Cerebellar cortex (tissue), 1 donor: ENCODE data around the gene ERCC1.

Experiments
- DNase-seq: peaks from one replicate; pipeline ENCODE4 v3.0.0-alpha.2; 2015; ENCODE audit warnings: low spot score

The ERCC1 gene

DNA sequence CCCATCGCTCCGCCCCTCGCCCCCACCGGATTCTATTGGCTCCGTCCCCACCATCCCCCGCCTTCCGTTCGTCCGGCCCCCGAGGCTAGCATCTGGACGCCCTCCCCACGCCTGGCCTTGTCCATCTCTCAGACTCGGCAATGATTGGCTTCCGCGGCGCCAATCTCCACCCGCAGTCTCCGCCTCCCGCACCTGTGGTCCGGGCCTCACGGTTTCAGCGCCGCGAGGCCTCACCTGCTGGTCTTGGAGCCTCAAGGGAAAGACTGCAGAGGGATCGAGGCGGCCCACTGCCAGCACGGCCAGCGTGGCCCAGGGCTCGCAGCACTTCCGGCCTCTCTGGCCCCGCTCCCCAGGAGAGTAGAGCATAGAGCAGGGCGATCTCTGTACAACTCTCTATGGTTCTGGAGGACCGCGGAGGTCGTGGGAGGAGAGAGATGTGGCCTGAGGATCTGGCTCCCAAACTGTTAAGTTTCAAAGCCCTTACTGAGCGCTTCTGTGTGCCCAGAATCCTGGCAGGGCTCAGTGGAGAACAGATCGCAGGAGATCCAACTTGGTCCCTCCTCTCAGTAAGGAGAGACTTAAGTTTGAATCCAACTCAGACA, at the start of gene ERCC1:
Gene ERCC1 (minus strand): TSS at position 329 of the 602 bp plus-strand sequence. CDS start 543 bp downstream, outside the sequence.
- peak; percentile 97 for DNase-seq

GRCh38 chr19:45473367-45473681, 49.6 kb upstream of the ERCC1 start:
- no peak for DNase-seq

GRCh38 chr19:45472563-45473366, 49.0 kb upstream of the ERCC1 start:
- no peak for DNase-seq

- no peak for DNase-seq
Measured at GRCh38 chr19:45471931-45472562, 48.3 kb upstream of the ERCC1 start.

- DNase-seq: no peak
Measured at GRCh38 chr19:45471111-45471930, 47.6 kb upstream of the ERCC1 start.

GRCh38 chr19:45470762-45471081, 47.0 kb upstream of the ERCC1 start:
- no peak for DNase-seq

GRCh38 chr19:45469945-45470761, 46.4 kb upstream of the ERCC1 start:
- DNase-seq: no peak

- peak; percentile 96 for DNase-seq
Measured at GRCh38 chr19:45469132-45469944, 45.6 kb upstream of the ERCC1 start.

DNA sequence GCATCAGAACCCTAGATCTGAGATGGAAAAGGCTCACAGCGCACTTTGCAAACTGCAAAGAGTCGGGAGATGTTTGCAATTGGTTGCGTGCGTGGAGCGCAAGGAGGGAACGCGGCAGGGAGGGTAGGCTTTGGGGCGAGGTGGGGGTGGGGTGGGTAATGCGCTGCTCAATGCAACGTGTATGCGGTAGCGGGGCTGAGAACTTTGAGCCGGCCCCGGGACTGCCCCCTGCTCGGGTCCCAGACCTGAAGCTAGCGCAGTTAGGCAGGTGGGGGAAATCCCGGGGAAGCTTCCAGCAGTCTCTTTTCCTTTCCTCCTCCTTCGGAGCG, 45.0 kb upstream of the ERCC1 start:
- no peak for DNase-seq

DNA sequence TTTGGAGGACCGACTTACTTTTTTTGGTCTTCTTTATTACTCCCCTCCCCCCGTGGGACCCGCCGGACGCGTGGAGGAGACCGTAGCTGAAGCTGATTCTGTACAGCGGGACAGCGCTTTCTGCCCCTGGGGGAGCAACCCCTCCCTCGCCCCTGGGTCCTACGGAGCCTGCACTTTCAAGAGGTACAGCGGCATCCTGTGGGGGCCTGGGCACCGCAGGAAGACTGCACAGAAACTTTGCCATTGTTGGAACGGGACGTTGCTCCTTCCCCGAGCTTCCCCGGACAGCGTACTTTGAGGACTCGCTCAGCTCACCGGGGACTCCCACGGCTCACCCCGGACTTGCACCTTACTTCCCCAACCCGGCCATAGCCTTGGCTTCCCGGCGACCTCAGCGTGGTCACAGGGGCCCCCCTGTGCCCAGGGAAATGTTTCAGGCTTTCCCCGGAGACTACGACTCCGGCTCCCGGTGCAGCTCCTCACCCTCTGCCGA, 44.5 kb upstream of the ERCC1 start:
- DNase-seq: no peak

DNA sequence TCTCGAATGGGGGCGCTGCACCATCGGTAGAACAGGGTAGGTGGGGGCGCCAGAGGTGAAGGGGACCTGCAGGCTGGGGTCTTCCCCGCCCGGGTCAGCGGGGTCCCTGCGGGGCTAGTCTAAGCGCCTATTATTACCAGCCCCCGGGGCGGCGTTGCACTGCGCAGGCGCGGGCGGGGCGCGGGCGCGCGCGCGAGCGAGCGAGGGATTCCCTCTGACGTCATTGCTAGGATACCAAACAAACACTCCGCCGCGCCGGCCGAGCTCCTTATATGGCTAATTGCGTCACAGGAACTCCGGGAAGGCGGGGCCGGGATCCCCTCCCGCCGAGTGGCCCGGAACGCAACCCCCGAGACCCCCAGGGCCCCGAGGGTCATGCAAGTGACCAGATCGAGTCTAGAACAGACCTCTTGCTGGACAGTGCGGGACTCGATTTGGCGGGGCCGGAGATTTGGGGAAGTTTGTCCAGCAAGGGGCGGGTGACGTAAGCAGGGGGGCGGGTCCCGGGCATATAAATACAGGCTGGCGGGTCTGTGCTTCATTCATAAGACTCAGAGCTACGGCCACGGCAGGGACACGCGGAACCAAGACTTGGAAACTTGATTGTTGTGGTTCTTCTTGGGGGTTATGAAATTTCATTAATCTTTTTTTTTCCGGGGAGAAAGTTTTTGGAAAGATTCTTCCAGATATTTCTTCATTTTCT, 43.9 kb upstream of the ERCC1 start, which contains the start of gene FOSB:
Gene FOSB (plus strand): TSS at position 541 of the 703 bp plus-strand sequence. CDS start 591 bp downstream, outside the sequence.
- peak; percentile 95 for DNase-seq

DNA sequence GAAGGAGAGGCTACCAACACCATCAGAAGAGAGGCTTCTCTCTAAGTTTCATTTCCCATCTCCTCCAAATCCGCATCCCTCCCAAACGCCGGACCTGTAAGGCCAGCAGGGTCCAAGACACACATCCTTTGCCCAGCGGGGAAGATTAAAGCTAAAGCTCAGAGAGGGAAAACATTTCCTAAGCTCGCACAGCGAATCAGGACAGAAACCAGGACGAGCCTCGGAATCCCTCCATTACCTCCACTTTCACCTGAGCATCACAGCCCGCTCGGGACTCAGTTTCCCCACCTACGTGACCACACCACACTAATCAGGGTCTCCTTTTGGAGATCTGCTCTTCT, 43.4 kb upstream of the ERCC1 start:
- DNase-seq: no peak

DNA sequence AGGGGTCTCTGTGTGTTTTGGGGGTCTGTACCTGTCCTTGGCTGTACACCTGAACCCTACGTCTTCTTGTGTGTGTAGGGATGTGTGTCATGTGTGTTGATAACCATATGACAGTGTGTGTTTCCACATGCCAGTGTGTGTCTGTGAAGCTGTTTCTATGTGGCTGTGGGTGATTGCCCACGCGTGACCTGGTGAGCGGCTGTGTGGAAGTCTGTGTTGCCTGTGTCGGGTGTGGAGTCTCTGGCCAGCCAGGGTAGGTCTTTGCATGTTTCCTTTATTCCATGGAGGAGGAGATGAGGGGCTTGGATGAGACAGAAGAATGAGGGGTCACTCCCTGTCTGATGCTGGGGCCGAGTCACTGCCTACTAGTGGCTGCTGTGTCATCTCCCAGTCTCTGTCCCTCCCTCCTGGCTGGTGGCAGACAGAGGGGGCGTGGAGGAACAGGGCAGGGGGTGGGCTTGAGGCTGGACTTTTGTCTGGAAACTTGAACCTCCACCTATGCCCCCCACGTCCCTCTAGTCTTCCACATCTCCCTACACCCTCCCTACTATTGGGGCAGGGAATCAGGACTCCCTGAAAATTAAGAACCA, 41.2 kb upstream of the ERCC1 start:
- DNase-seq: no peak

- no peak for DNase-seq
Measured at GRCh38 chr19:45464274-45464673, 40.6 kb upstream of the ERCC1 start.

- no peak for DNase-seq
Measured at GRCh38 chr19:45463241-45463640, 39.5 kb upstream of the ERCC1 start.

- DNase-seq: no peak
Measured at GRCh38 chr19:45462174-45462573, 38.5 kb upstream of the ERCC1 start.

DNA sequence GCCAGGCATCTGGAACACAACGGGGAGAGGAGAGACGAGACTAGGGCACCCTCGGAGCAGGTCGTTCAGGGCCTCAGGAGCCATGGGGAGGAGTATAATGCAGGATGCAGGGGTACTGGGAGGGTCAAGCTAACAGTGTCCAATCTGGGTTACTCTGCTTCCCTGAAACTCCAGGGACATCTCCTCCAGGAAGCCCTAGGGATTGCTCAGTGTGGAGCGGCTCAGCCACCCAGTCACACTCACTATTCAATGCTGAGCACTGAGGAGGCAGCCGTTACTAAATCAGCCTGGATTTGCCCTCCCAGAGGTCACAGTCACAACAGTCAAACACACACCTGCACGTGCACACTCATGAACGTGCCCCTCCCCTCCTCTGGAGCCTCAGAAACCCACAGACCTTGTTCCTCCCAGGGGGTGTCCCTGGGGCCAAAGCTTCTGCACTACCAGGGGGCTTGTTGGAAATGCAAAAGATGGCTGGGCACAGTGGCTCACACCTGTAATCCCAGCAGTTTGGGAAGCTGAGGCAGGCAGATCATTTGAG, 37.2 kb upstream of the ERCC1 start:
- DNase-seq: no peak

GRCh38 chr19:45457776-45458175, 34.1 kb upstream of the ERCC1 start:
- DNase-seq: no peak

- DNase-seq: no peak
Measured at GRCh38 chr19:45456500-45456815, 32.7 kb upstream of the ERCC1 start.
